ENCODE measurements around the gene NCBP3.

NCBP3 gene

GRCh38 chr17:3828151-3828851, 17.7 kb downstream of the NCBP3 start:
- no peaks in the 10 kb centered on the region for H3K27me3 Mint-ChIP-seq
- peak overlapping the region in 1 of 2 donors; percentile 55 for H3K27ac Mint-ChIP-seq
- no peak for DNase-seq
- H3K9me3 Mint-ChIP-seq = no peaks in the 10 kb centered on the region
- H3K36me3 Mint-ChIP-seq (ENCODE audit: insufficient read depth) = peaks cover 40% of the 10 kb centered on the region
- H3K4me1 Mint-ChIP-seq (ENCODE audit: low read depth in 2 of 2) = peaks cover 0 to 8% of the 10 kb centered on the region in 2 donors
- no peak for ATAC-seq (replicated peaks)
- no peak overlapping the region for H3K4me3 Mint-ChIP-seq

GRCh38 chr17:3827124-3827773, 18.8 kb downstream of the NCBP3 start:
- ATAC-seq (replicated peaks) (peak; percentile 77), DNase-seq (peak; percentile 77 to 84 (median 83))
- Mint-ChIP-seq H3K27ac (no peak overlapping the region), H3K4me1 (ENCODE audit: low read depth in 2 of 2) (peaks cover 0 to 8% of the 10 kb centered on the region in 2 donors), H3K36me3 (ENCODE audit: insufficient read depth) (peaks cover 43% of the 10 kb centered on the region), H3K4me3 (no peak overlapping the region), H3K27me3 (no peaks in the 10 kb centered on the region), H3K9me3 (no peaks in the 10 kb centered on the region)

- H3K27me3 Mint-ChIP-seq = no peaks in the 10 kb centered on the region
- peaks cover 51% of the 10 kb centered on the region for H3K36me3 Mint-ChIP-seq (ENCODE audit: insufficient read depth)
- H3K9me3 Mint-ChIP-seq = no peaks in the 10 kb centered on the region
- ATAC-seq (replicated peaks) (no peak), DNase-seq (no peak)
- no peak overlapping the region for H3K27ac Mint-ChIP-seq
- H3K4me3 Mint-ChIP-seq = no peak overlapping the region
- peaks cover 0 to 8% of the 10 kb centered on the region in 2 donors for H3K4me1 Mint-ChIP-seq (ENCODE audit: low read depth in 2 of 2)
Measured at GRCh38 chr17:3826191-3826590, 19.9 kb downstream of the NCBP3 start.

GRCh38 chr17:3821101-3821500, 24.9 kb downstream of the NCBP3 start:
- no peak for DNase-seq
- H3K4me3 Mint-ChIP-seq = no peak overlapping the region
- H3K27ac Mint-ChIP-seq = no peak overlapping the region
- ATAC-seq (replicated peaks) = no peak
- no peaks in the 10 kb centered on the region for H3K9me3 Mint-ChIP-seq
- no peaks in the 10 kb centered on the region for H3K27me3 Mint-ChIP-seq
- peaks cover 63% of the 10 kb centered on the region for H3K36me3 Mint-ChIP-seq (ENCODE audit: insufficient read depth)
- no peaks in the 10 kb centered on the region for H3K4me1 Mint-ChIP-seq (ENCODE audit: low read depth in 2 of 2)

GRCh38 chr17:3818786-3819185, 27.3 kb downstream of the NCBP3 start:
- Mint-ChIP-seq H3K36me3 (ENCODE audit: insufficient read depth) (peaks cover 73% of the 10 kb centered on the region), H3K9me3 (no peaks in the 10 kb centered on the region), H3K27me3 (no peaks in the 10 kb centered on the region), H3K4me1 (ENCODE audit: low read depth in 2 of 2) (no peaks in the 10 kb centered on the region), H3K4me3 (no peak overlapping the region), H3K27ac (no peak overlapping the region)
- ATAC-seq (replicated peaks) (no peak), DNase-seq (no peak)

- DNase-seq (no peak), ATAC-seq (replicated peaks) (no peak)
- peaks cover 73% of the 10 kb centered on the region for H3K36me3 Mint-ChIP-seq (ENCODE audit: insufficient read depth)
- no peak overlapping the region for H3K4me3 Mint-ChIP-seq
- H3K27me3 Mint-ChIP-seq = no peaks in the 10 kb centered on the region
- H3K9me3 Mint-ChIP-seq = no peaks in the 10 kb centered on the region
- no peaks in the 10 kb centered on the region for H3K4me1 Mint-ChIP-seq (ENCODE audit: low read depth in 2 of 2)
- H3K27ac Mint-ChIP-seq = no peak overlapping the region
Measured at GRCh38 chr17:3817851-3818605, 28.0 kb downstream of the NCBP3 start.

- H3K9me3 Mint-ChIP-seq = no peaks in the 10 kb centered on the region
- no peak overlapping the region for H3K4me3 Mint-ChIP-seq
- H3K27ac Mint-ChIP-seq = peak overlapping the region in 1 of 2 donors; percentile 82
- H3K4me1 Mint-ChIP-seq (ENCODE audit: low read depth in 2 of 2) = no peaks in the 10 kb centered on the region
- DNase-seq (no peak), ATAC-seq (replicated peaks) (no peak)
- peaks cover 75% of the 10 kb centered on the region for H3K36me3 Mint-ChIP-seq (ENCODE audit: insufficient read depth)
- H3K27me3 Mint-ChIP-seq = no peaks in the 10 kb centered on the region
Measured at GRCh38 chr17:3815925-3816324, 30.1 kb downstream of the NCBP3 start.

- Mint-ChIP-seq H3K4me3 (no peak overlapping the region), H3K36me3 (ENCODE audit: insufficient read depth) (peaks cover 75% of the 10 kb centered on the region), H3K4me1 (ENCODE audit: low read depth in 2 of 2) (no peaks in the 10 kb centered on the region), H3K27ac (peak overlapping the region in 1 of 2 donors; percentile 82), H3K9me3 (no peaks in the 10 kb centered on the region), H3K27me3 (no peaks in the 10 kb centered on the region)
- ATAC-seq (replicated peaks) = no peak
- DNase-seq = no peak
Measured at GRCh38 chr17:3815122-3815521, 30.9 kb downstream of the NCBP3 start.

GRCh38 chr17:3814361-3814760, 31.7 kb downstream of the NCBP3 start:
- Mint-ChIP-seq H3K36me3 (ENCODE audit: insufficient read depth) (peaks cover 69% of the 10 kb centered on the region), H3K27me3 (no peaks in the 10 kb centered on the region), H3K4me1 (ENCODE audit: low read depth in 2 of 2) (no peaks in the 10 kb centered on the region), H3K4me3 (no peak overlapping the region), H3K27ac (peak overlapping the region in 1 of 2 donors; percentile 82), H3K9me3 (no peaks in the 10 kb centered on the region)
- DNase-seq = no peak
- ATAC-seq (replicated peaks) = no peak

- peaks cover 64% of the 10 kb centered on the region for H3K36me3 Mint-ChIP-seq (ENCODE audit: insufficient read depth)
Measured at GRCh38 chr17:3813171-3813570, 32.9 kb downstream of the NCBP3 start.

GRCh38 chr17:3812771-3813170, 33.3 kb downstream of the NCBP3 start:
- ATAC-seq (replicated peaks) (no peak), DNase-seq (no peak)
- Mint-ChIP-seq H3K4me1 (ENCODE audit: low read depth in 2 of 2) (peaks cover 2 to 5% of the 10 kb centered on the region in 2 donors), H3K27me3 (no peaks in the 10 kb centered on the region), H3K27ac (peak overlapping the region in 1 of 2 donors; percentile 26), H3K4me3 (no peak overlapping the region), H3K36me3 (ENCODE audit: insufficient read depth) (peaks cover 64% of the 10 kb centered on the region), H3K9me3 (no peaks in the 10 kb centered on the region)

More at GRCh38 chr17:3813171-3813570, 32.9 kb downstream of the NCBP3 start:
- ATAC-seq (replicated peaks) (no peak), DNase-seq (no peak)
- H3K27ac Mint-ChIP-seq = peak overlapping the region in 1 of 2 donors; percentile 26
- H3K4me3 Mint-ChIP-seq = no peak overlapping the region
- H3K9me3 Mint-ChIP-seq = no peaks in the 10 kb centered on the region
- peaks cover 2 to 5% of the 10 kb centered on the region in 2 donors for H3K4me1 Mint-ChIP-seq (ENCODE audit: low read depth in 2 of 2)
- no peaks in the 10 kb centered on the region for H3K27me3 Mint-ChIP-seq

GRCh38 chr17:3812284-3812683, 33.8 kb downstream of the NCBP3 start:
- H3K36me3 Mint-ChIP-seq (ENCODE audit: insufficient read depth) = peaks cover 59% of the 10 kb centered on the region
- H3K4me1 Mint-ChIP-seq (ENCODE audit: low read depth in 2 of 2) = peaks cover 2 to 5% of the 10 kb centered on the region in 2 donors
- H3K4me3 Mint-ChIP-seq = no peak overlapping the region
- no peaks in the 10 kb centered on the region for H3K27me3 Mint-ChIP-seq
- H3K9me3 Mint-ChIP-seq = no peaks in the 10 kb centered on the region
- peak overlapping the region in 1 of 2 donors; percentile 26 for H3K27ac Mint-ChIP-seq
- DNase-seq (no peak), ATAC-seq (replicated peaks) (no peak)

- Mint-ChIP-seq H3K4me1 (ENCODE audit: low read depth in 2 of 2) (peaks cover 3 to 5% of the 10 kb centered on the region in 2 donors), H3K36me3 (ENCODE audit: insufficient read depth) (peaks cover 50% of the 10 kb centered on the region), H3K9me3 (no peaks in the 10 kb centered on the region), H3K4me3 (no peak overlapping the region), H3K27ac (no peak overlapping the region), H3K27me3 (no peaks in the 10 kb centered on the region)
- DNase-seq = no peak
- no peak for ATAC-seq (replicated peaks)
Measured at GRCh38 chr17:3810019-3810418, 36.0 kb downstream of the NCBP3 start.
